Measurements from ENCODE around the gene RABAC1.

- no peak for TF ChIP-seq POLR2A (IDR thresholded peaks at IDR 0.05; ENCODE audit: low read length)
- no peak for TF ChIP-seq GATA1 (IDR thresholded peaks at IDR 0.05; ENCODE audit: low read depth, low read length)
Observed at GRCh38 chr19:41926763-41927496, 32.2 kb downstream of the RABAC1 start.

Data from erythroblast (primary cell).